ENCODE data around the gene LY86.

LY86 gene

GRCh38 chr6:6585003-6585311 is 3.6 kb upstream of the LY86 start:
- DNase-seq (ENCODE audit: low spot score), result no peak
- ChIA-PET CTCF (interaction anchor here (1.3 kb wide), 1 partner anchor 38 kb away, joined by 4 read pairs; no protein-coding TSS in a partner anchor), POLR2A (ENCODE audit: low non-redundant PET) (no interaction called here)
- H3K27ac ChIP-seq, result no peak overlapping the region
- TF ChIP-seq CTCF (conservative IDR thresholded peaks at IDR 0.05; ENCODE audit: low read depth), result no peak

GRCh38 chr6:6586167-6586566 is 2.4 kb upstream of the LY86 start:
- no peak for TF ChIP-seq CTCF (conservative IDR thresholded peaks at IDR 0.05; ENCODE audit: low read depth)
- POLR2A ChIA-PET (ENCODE audit: low non-redundant PET), result no interaction called here
- DNase-seq (ENCODE audit: low spot score), result no peak
- no peak overlapping the region for H3K27ac ChIP-seq
- CTCF ChIA-PET, result interaction anchor here (0.6 kb wide), 1 partner anchor 16 kb away, joined by 3 read pairs; no protein-coding TSS in a partner anchor

GRCh38 chr6:6586671-6587526 is 1.6 kb upstream of the LY86 start:
- ChIA-PET POLR2A (ENCODE audit: low non-redundant PET) (no interaction called here), CTCF (interaction anchor here (0.6 kb wide), 1 partner anchor 16 kb away, joined by 3 read pairs; no protein-coding TSS in a partner anchor)
- no peak for DNase-seq (ENCODE audit: low spot score)
- TF ChIP-seq CTCF (conservative IDR thresholded peaks at IDR 0.05; ENCODE audit: low read depth), result no peak
- H3K27ac ChIP-seq, result no peak overlapping the region

- CTCF ChIA-PET, result no interaction called here
- TF ChIP-seq CTCF (conservative IDR thresholded peaks at IDR 0.05; ENCODE audit: low read depth), result no peak
- POLR2A ChIA-PET (ENCODE audit: low non-redundant PET), result no interaction called here
- DNase-seq (ENCODE audit: low spot score), result no peak
- H3K27ac ChIP-seq, result no peak overlapping the region
Observed at GRCh38 chr6:6587696-6588063, 840 bp upstream of the LY86 start.

GRCh38 chr6:6588924-6589709 is 597 bp downstream of the LY86 start:
- ChIA-PET POLR2A (ENCODE audit: low non-redundant PET) (interaction anchor here (0.6 kb wide), 1 partner anchor 16 kb away, joined by 5 read pairs; no protein-coding TSS in a partner anchor), CTCF (no interaction called here)
- TF ChIP-seq CTCF (conservative IDR thresholded peaks at IDR 0.05; ENCODE audit: low read depth), result no peak
- DNase-seq (ENCODE audit: low spot score), result no peak
- no peak overlapping the region for H3K27ac ChIP-seq

- TF ChIP-seq CTCF (conservative IDR thresholded peaks at IDR 0.05; ENCODE audit: low read depth), result no peak
- H3K27ac ChIP-seq, result no peak overlapping the region
- no peak for DNase-seq (ENCODE audit: low spot score)
- ChIA-PET POLR2A (ENCODE audit: low non-redundant PET) (no interaction called here), CTCF (interaction anchor here (0.7 kb wide), 1 partner anchor 237 kb away, joined by 3 read pairs; no protein-coding TSS in a partner anchor)
Observed at GRCh38 chr6:6590530-6590929, 2.0 kb downstream of the LY86 start.

All from RWPE1 (cell line).